NB4 (cell line): ENCODE results near the gene CAMTA1.

Experiments
- POLR2A ChIP-seq: IDR thresholded peaks from 2 replicates; pipeline ENCODE4 v1.6.1; 2011; ENCODE audit warnings: mild to moderate bottlenecking; ENCODE audit not compliant: insufficient read length; ENCODE audit errors: extremely low read depth
- TF ChIP-seq, protein P1 (sequence below): IDR thresholded peaks from one replicate; pipeline ENCODE4 v1.5.1; 2012; ENCODE audit warnings: low read depth, low read length
- TF ChIP-seq, protein P2 (sequence below): IDR thresholded peaks from 2 replicates; pipeline ENCODE4 v1.6.1; 2011; ENCODE audit warnings: low read depth, low read length

DNA sequence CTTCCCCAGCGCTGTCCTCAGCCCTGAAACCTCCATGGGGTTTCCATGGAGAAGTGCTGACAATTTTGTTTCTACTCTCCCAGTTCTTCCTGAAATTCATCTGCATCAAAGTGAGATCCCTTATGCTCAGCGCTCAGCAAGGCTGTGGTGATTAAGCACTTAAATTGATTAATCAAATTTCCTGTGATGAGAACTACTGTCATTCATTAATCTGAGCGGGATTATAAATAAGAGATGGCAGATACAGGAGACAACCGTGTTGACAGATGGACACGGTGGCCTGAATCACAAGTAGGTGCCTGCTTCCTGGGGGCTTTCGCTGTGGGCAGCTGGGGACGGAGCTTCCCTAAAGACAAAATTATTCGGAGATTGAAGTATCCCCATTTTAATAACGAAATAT lies 656.8 kb downstream of the CAMTA1 start:
- TF ChIP-seq, protein P1, sequence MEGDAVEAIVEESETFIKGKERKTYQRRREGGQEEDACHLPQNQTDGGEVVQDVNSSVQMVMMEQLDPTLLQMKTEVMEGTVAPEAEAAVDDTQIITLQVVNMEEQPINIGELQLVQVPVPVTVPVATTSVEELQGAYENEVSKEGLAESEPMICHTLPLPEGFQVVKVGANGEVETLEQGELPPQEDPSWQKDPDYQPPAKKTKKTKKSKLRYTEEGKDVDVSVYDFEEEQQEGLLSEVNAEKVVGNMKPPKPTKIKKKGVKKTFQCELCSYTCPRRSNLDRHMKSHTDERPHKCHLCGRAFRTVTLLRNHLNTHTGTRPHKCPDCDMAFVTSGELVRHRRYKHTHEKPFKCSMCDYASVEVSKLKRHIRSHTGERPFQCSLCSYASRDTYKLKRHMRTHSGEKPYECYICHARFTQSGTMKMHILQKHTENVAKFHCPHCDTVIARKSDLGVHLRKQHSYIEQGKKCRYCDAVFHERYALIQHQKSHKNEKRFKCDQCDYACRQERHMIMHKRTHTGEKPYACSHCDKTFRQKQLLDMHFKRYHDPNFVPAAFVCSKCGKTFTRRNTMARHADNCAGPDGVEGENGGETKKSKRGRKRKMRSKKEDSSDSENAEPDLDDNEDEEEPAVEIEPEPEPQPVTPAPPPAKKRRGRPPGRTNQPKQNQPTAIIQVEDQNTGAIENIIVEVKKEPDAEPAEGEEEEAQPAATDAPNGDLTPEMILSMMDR: no peak
- TF ChIP-seq, protein P2, sequence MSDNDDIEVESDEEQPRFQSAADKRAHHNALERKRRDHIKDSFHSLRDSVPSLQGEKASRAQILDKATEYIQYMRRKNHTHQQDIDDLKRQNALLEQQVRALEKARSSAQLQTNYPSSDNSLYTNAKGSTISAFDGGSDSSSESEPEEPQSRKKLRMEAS: no peak
- TF ChIP-seq POLR2A: no peak
